A673 (cell line): ENCODE data around the gene IL17REL. TPM values are rescaled to one million over a fixed set of nuclear protein-coding genes. Genes with fewer than 3 reads are reported as not detected.

Experiments
- BruUV-seq: library from RNA; stranded (reverse); fragments of 400-500 nt; replicated peaks from 2 replicates; lab custom pipeline; 2021; lab: Mats Ljungman, UMichigan
- CTCF ChIA-PET: fragments of 300-600 bp; sonication (Branson Sonifier 250); formaldehyde crosslinking; loops from one replicate; lab custom pipeline; 2022; ENCODE audit warnings: antibody characterized with exemption; lab: Charles Lee
- POLR2A ChIA-PET: fragments of 300-600 bp; sonication (Branson Sonifier 250); formaldehyde crosslinking; loops from one replicate; lab custom pipeline; 2022; ENCODE audit warnings: antibody characterized with exemption; ENCODE audit not compliant: low non-redundant PET; lab: Charles Lee
- DNase-seq: peaks from one replicate; pipeline ENCODE4 v3.0.0-alpha.2; 2015; ENCODE audit warnings: low spot score
- H3K27ac ChIP-seq: fragments of 200-600 bp; sonication (generic); 2 replicates; pipeline ENCODE4 v1.5.1; 2016; ENCODE audit warnings: mixed run types, low read depth, mild to moderate bottlenecking, mixed read lengths, antibody characterized with exemption, low read length; ENCODE audit not compliant: poor library complexity, severe bottlenecking
- H3K27me3 ChIP-seq: fragments of 200-600 bp; sonication (generic); replicated peaks from 2 replicates; pipeline ENCODE4 v1.6.1; 2017; ENCODE audit warnings: mixed run types, low read depth, mild to moderate bottlenecking, mixed read lengths, antibody characterized with exemption, low read length; ENCODE audit not compliant: insufficient read depth, poor library complexity
- H3K36me3 ChIP-seq: fragments of 200-600 bp; sonication (generic); 2 replicates; pipeline ENCODE4 v1.6.1; 2016; ENCODE audit warnings: mixed run types, mild to moderate bottlenecking, mixed read lengths, antibody characterized with exemption, low read length; ENCODE audit not compliant: insufficient read depth, poor library complexity, severe bottlenecking
- H3K4me1 ChIP-seq: fragments of 200-600 bp; sonication (generic); 2 replicates; pipeline ENCODE4 v1.6.1; 2017; ENCODE audit warnings: mixed run types, mild to moderate bottlenecking, mixed read lengths, antibody characterized with exemption, low read length; ENCODE audit not compliant: insufficient read depth, poor library complexity, severe bottlenecking
- H3K4me3 ChIP-seq: fragments of 200-600 bp; sonication (generic); 2 replicates; pipeline ENCODE4 v1.5.1; 2016; ENCODE audit warnings: low read depth, mixed run types, mild to moderate bottlenecking, mixed read lengths, low read length; ENCODE audit not compliant: poor library complexity, severe bottlenecking
- H3K9me3 ChIP-seq: fragments of 200-600 bp; sonication (generic); 2 replicates; pipeline ENCODE4 v1.6.1; 2016; ENCODE audit warnings: mixed run types, low read depth, mild to moderate bottlenecking, mixed read lengths, antibody characterized with exemption, low read length; ENCODE audit not compliant: poor library complexity, severe bottlenecking
- EZH2 ChIP-seq: fragments of 200-600 bp; sonication (generic); IDR thresholded peaks from 2 replicates; pipeline ENCODE4 v1.6.1; 2017; ENCODE audit warnings: borderline replicate concordance, low read depth, mild to moderate bottlenecking, mixed read lengths, antibody characterized with exemption, low read length; ENCODE audit not compliant: poor library complexity, severe bottlenecking
- intact Hi-C: fragments of 100-400 bp; cut with micrococcal nuclease; formaldehyde crosslinking; loops from one replicate; pipeline ENCODE4 v1.10.0; 2022; ENCODE audit not compliant: unreplicated experiment
- total RNA-seq: library from RNA; stranded (reverse); gene quantifications from 2 replicates; pipeline ENCODE4 v1.2.3, GENCODE V29; 2021
- TF ChIP-seq, protein P1 (sequence below): fragments of 300-800, 200-600 bp; sonication (generic); conservative IDR thresholded peaks from 2 replicates; pipeline ENCODE4 v1.5.1; 2017; ENCODE audit warnings: low read depth, mild to moderate bottlenecking, antibody characterized with exemption, low read length, moderate library complexity, mixed read lengths

IL17REL gene
- total RNA-seq, 1 experiment from 2014 or later: not detected

DNA sequence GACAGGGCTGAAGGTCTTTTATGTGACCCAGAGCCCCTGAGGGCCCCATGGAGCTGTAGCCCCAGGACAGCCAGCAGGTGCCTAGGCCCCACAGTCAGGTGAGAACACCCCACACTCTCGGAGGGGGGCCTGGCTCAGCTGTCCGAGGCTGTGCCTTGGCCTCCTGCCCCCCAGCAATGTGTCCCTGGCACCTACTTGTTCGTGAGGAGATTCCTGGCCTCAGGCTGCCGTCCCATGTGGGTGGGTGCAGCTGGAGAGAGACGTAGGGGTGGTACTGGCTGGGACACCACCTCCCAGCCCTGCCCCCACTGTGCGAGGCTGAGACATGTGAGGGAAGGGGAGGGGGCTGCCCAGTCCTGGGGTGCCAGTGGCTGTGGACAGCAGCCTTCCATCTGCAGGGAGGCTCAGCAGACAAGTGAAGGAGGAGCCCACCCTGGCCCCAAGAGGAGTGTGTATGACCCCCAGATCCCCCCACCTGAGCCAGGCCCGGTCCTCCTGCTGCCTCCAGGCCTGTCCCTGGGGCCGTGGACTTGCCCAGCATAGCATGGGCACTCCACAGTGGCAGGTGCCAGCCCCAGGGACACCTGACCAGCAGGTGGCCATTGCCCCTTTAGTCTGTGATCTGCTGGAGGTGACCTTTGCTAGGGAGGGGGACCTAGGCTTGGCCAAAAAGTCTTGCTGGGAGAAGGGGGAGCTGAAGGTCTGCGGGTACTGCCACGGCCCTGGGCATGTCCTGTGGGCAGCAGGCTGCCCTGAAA, 17.0 kb downstream of the IL17REL start:
- no peaks in the 10 kb centered on the region for H3K4me1 ChIP-seq
- no peak overlapping the region for H3K4me3 ChIP-seq
- no TSS peak for BruUV-seq
- CTCF ChIA-PET: no interaction called here
- no peaks in the 10 kb centered on the region for H3K36me3 ChIP-seq
- H3K27me3 ChIP-seq: no peaks in the 10 kb centered on the region
- intact Hi-C loops: no loop called here
- DNase-seq: no peak
- H3K27ac ChIP-seq: no peak overlapping the region
- POLR2A ChIA-PET: no interaction called here
- H3K9me3 ChIP-seq: peaks cover 10% of the 10 kb centered on the region
- no peak for TF ChIP-seq EZH2
- TF ChIP-seq, protein P1, sequence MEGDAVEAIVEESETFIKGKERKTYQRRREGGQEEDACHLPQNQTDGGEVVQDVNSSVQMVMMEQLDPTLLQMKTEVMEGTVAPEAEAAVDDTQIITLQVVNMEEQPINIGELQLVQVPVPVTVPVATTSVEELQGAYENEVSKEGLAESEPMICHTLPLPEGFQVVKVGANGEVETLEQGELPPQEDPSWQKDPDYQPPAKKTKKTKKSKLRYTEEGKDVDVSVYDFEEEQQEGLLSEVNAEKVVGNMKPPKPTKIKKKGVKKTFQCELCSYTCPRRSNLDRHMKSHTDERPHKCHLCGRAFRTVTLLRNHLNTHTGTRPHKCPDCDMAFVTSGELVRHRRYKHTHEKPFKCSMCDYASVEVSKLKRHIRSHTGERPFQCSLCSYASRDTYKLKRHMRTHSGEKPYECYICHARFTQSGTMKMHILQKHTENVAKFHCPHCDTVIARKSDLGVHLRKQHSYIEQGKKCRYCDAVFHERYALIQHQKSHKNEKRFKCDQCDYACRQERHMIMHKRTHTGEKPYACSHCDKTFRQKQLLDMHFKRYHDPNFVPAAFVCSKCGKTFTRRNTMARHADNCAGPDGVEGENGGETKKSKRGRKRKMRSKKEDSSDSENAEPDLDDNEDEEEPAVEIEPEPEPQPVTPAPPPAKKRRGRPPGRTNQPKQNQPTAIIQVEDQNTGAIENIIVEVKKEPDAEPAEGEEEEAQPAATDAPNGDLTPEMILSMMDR: no peak

DNA sequence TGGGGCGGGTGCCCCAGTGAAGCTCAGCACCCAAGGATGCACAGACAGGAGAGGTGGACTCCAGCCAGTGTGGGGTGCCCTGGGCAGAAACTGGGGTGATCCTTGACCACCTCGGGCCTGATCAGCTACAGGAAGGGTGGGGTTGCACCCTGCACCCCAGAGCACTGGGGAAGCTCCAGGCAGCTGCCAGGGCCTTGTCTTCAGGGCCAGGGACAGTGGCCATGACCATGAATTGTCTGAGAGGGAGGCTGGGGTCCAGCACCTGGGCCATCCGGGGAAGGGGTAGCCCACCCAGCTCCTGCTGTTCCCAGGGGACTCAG, 17.6 kb downstream of the IL17REL start:
- Histone ChIP-seq H3K4me1 (no peaks in the 10 kb centered on the region), H3K36me3 (no peaks in the 10 kb centered on the region), H3K27ac (no peak overlapping the region), H3K4me3 (no peak overlapping the region), H3K27me3 (no peaks in the 10 kb centered on the region), H3K9me3 (peaks cover 10% of the 10 kb centered on the region)
- TF ChIP-seq, protein P1: no peak
- TF ChIP-seq EZH2: no peak
- DNase-seq: no peak
- intact Hi-C loops: no loop called here
- CTCF ChIA-PET: no interaction called here
- POLR2A ChIA-PET: no interaction called here
- no TSS peak for BruUV-seq

DNA sequence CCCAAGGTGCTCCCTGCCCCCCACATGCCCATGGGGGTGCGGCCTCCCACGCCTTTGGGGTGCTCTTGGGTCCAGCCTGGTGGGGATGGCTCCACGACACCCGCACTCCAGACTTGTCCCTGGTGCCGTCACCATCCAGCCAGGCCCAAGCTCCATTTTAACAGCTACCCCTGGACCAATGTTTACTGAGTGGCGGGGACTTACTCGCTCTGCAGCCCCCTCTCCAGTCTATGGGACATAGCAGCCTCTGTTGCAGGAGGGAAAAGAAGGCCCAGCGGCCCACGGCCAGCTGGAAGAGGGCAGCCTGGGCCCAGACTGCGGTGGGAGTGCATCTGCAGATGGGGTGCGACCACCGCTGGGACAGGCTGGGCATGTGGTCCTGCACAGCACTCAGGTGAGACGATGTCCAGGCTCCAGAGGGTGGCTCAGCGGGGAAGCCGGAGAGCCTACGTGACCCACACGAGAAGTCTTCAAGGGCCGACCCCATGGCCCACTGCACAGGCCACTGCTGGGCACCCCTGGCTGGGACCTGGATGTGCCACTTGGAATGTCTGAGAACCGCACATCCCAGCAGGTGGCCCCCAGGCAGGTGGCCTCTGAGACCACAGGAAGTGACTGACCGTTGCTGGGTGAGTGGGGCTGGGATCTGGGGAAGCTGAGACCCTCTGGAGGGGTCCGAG, 18.1 kb downstream of the IL17REL start:
- no TSS peak for BruUV-seq
- no peak for DNase-seq
- Histone ChIP-seq H3K4me3 (no peak overlapping the region), H3K27me3 (no peaks in the 10 kb centered on the region), H3K27ac (no peak overlapping the region), H3K9me3 (peaks cover 10% of the 10 kb centered on the region), H3K4me1 (no peaks in the 10 kb centered on the region), H3K36me3 (no peaks in the 10 kb centered on the region)
- ChIA-PET CTCF (no interaction called here), POLR2A (no interaction called here)
- intact Hi-C loops: loop anchor here (5.0 kb wide), 2 partner anchors 38 to 62 kb away; no protein-coding TSS in a partner anchor
- TF ChIP-seq EZH2: no peak
- TF ChIP-seq, protein P1: no peak
